Activated CD4-positive, alpha-beta T cell treated with anti-CD3 and anti-CD28 coated beads, Interleukin-2, Interleukin-4, amounts not matched to agents 100 ng/mL and 50 ng/mL, durations not matched to agents 16 hours and 8 hours (primary cell): ENCODE data around the gene KLHL2.
"Not testable (repeated sequence)": the region's sequence is repeated elsewhere in the genome, so short reads cannot be mapped to it uniquely, and the experiment has no call there.

Experiments
- DNase-seq: peaks from one replicate; pipeline ENCODE4 v3.0.0-alpha.2; 2020; ENCODE audit warnings: low spot score

The KLHL2 gene

DNA sequence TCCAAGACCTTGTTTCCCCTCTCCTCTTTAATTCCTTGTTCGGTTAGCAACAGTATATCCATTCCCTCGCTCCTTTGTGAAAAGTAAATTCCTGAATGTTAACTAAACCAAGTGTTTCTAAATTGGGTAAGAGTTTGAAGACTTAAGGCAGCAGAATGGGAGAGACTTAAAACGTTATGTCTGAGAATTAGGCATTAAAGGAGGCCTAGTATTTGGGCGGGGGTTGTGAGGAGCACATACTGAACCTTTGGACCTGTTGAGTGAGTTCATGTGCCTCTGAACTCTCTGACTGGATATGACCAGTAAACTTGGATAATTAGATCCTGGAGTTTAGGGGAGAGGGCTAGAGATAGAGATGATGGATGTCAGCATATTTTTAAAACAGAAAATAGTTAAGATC, 121.3 kb downstream of the KLHL2 start:
- no peak for DNase-seq

DNA sequence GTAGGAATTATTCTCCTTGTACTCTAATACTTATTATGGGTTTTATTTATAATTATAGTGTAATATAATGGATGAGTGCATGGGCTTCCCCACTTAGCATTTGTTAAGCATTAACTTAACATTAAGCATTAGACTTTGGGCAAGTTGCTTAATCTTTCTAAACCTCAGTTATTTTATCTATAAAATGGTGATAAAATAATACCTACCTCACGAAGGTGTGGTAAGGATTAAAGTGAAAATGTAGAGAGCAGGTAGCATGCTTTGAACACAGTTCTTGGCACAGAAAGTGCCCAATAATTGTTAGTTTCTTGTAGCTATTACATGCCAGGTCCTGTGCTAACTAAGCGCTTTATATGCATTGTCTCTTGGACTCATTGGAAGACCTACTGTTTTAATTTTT, 122.7 kb downstream of the KLHL2 start:
- no peak for DNase-seq

- no peak for DNase-seq
Observed at GRCh38 chr4:165330666-165331065, 123.3 kb downstream of the KLHL2 start.

DNA sequence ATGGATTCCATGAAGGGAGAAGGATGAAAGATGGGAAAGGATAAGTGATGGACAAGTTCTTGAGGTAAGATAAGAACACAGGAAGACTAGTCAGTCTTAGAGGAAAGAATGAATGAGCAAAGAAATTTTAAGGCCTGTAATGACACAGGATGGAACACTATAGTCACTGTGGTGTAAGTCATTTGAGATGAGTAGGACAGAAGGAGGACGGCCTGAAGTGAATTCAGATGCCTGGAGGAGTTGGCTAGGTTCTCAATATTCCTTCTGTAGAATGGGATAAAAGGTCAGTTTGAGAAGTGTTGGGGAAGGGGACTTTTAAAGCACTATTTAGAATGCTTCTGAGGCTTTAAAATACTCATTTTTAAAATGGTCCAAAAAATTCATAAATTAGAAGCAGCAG, 124.0 kb downstream of the KLHL2 start:
- peak; percentile 63 for DNase-seq

DNA sequence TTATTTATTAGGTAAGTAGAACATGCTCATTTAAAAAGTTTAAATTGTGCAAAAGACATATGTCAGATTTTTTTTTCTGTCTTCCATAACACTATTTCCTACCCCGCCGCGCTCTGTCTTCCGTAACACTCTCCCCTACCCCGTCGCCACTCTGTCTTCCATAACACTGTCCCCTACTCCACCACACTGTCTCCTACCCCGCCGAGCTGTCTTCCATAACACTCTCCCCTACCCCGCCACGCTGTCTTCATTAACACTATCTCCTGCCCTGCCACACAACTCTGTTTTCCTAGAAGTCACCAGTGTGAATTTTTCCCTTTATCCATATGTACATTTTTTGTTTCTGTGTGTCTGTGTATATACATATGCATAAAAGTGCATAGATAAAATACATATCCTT, 124.5 kb downstream of the KLHL2 start:
- no peak for DNase-seq

- DNase-seq, result no peak
Observed at GRCh38 chr4:165332502-165332901, 125.1 kb downstream of the KLHL2 start.

- no peak for DNase-seq
Observed at GRCh38 chr4:165335163-165335703, 127.9 kb downstream of the KLHL2 start.

- no peak for DNase-seq
Observed at GRCh38 chr4:165336743-165337142, 129.4 kb downstream of the KLHL2 start.

GRCh38 chr4:165342340-165342739, 135.0 kb downstream of the KLHL2 start:
- DNase-seq, result not testable (repeated sequence)

DNA sequence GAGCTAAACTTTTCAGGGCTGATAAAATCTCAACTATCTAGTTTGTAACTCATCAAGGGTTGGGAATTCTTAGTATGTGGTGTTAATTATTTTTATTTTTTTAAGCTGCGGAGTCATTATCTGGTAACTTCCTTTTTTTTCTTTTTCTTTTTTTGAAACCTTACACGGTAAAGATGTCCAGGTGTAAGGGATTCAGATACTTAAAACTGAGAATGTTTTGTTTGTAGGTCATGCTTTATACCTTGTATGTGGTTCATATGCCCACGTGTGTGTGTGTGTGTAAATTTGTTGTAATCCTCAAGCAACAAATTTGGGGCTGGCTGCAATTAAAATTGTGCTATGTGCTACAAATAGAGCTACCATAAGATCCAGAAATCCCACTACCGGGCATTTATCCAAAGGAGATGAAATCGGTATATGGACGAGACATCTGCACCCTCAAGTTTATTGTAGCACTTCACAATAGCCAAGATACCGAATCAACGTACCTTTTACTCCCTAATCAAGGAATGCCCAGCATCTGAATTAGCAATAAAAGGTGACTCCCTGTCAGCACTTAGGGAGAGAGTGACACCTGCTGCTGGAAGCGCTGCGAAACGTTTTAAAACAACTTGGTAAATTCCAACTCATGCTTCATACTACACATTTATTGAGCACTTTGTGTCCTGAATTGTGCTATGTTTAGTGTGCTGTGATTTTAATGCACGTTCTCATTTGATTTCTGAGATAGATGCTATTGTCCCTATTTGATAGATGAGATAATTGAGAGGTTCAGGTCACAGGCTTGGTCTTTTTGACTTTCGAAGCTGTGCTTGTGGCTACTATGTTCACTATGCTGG, 136.2 kb downstream of the KLHL2 start:
- DNase-seq, result no peak

GRCh38 chr4:165345666-165346417, 138.5 kb downstream of the KLHL2 start:
- no peak for DNase-seq

- no peak for DNase-seq
Observed at GRCh38 chr4:165347647-165348569, 140.5 kb downstream of the KLHL2 start.

GRCh38 chr4:165351359-165352130, 144.2 kb downstream of the KLHL2 start:
- no peak for DNase-seq

DNA sequence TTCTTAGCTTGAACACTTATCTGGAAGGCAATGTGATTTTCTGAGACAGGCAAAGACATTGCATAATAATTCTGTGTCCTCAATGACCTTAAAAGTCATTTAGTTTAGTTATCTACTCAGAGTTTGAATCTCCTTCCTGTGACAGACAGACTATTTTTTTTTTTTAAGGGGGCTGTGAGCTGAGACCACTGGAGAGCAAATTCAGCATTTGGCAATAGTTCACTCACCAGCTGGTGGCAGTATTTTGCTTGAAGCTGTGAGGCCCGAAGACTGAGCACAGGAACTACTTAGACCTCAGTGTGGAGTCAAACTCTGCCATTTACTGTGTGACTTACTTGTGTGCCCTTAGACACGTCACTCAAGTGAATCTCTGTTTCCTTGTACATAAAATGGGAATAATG, 148.5 kb downstream of the KLHL2 start:
- peak; percentile 13 for DNase-seq

DNA sequence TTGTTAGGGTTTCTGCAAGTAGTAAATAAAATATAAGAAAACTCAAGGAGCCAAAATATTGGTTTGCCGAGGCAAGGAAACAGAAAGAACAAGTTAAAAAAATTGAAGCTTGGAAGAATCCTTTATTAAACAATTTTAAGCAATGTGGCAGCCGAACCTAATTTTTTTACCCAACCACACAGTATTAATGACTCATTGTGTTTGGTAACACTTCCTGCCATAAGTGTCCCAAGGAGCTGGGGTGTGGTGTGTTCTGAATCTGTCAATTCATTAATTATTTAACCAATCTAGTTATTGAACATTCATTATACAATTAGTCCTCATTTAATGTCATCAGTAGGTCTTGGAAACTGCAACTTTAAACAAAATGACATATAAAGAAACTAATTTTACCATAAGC, 152.1 kb downstream of the KLHL2 start:
- DNase-seq, result no peak

- no peak for DNase-seq
Observed at GRCh38 chr4:165360041-165360695, 152.8 kb downstream of the KLHL2 start.

- no peak for DNase-seq
Observed at GRCh38 chr4:165360985-165361670, 153.8 kb downstream of the KLHL2 start.

DNA sequence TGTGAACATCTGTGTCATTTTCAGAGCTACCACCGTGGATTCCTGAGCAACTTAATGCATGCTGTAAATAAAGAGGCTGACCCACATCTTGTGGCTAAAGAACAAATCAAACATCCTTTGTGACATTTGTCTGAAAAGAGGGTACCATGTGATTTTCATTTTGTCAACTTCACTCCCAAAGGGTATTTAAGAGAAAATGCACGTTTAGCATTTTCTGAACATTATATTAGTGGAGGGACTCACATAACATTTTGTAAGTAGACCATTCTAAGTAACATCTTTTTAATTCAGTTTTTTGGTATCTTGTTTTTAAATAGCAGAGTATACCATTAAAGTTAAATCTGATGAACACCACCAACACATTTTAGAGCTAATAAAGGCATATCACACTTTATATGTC, 154.4 kb downstream of the KLHL2 start:
- DNase-seq, result no peak

GRCh38 chr4:165364452-165365080, 157.2 kb downstream of the KLHL2 start:
- peak; percentile 4 for DNase-seq

DNA sequence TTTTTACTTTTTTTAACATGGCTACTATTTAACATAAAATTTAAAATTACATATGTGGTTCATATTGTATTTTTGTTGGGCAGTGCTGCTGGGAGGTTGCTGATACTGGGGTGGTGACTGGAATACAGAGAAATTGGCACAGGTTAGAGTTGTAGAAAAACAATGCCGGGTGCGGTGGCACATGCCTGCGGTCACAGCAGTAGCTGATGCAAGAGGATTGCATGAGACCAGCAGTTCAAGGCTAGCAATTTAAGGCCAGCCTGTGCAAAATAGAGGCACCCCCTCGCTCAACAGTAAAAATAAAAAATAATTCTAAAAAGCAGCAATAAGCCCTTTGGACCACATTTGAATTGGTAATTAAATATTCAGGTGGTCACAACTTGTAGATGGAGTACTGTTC, 159.7 kb downstream of the KLHL2 start:
- DNase-seq, result no peak
